HEK293 (cell line): ENCODE data around the gene C13orf46.

ENCODE experiments used
- CTCF ChIA-PET: fragments of 350-600 bp; formaldehyde crosslinking; extraction: SDS; loops from one replicate; lab custom pipeline; 2021; ENCODE audit warnings: antibody characterized with exemption; lab: Yijun Ruan, JAX
- POLR2A ChIA-PET: fragments of 300-600 bp; formaldehyde crosslinking; extraction: SDS; loops from one replicate; lab custom pipeline; 2020; ENCODE audit warnings: antibody characterized with exemption, inconsistent platforms; lab: Yijun Ruan, JAX
- H3K27ac ChIP-seq: fragments of 200-500 bp; sonication (Bioruptor generic); 2 replicates; pipeline ENCODE4 v1.5.1; 2014; ENCODE audit warnings: low read depth, low read length, control low read depth, inconsistent platforms; ENCODE audit errors: extremely low read depth
- H3K36me3 ChIP-seq, 2 experiments: fragments of 200-500 bp in 1 of 2; sonication (Bioruptor generic) in 1 of 2; 1 replicate in 1 of 2; 2 replicates in 1 of 2; pipeline ENCODE4 v1.5.1; 2014 to 2017; ENCODE audit warnings: inconsistent platforms in 2 of 2, low read length in 2 of 2; ENCODE audit not compliant: control insufficient read depth in 2 of 2, insufficient read depth in 1 of 2
- H3K4me1 ChIP-seq: fragments of 200-500 bp; sonication (Bioruptor generic); 2 replicates; pipeline ENCODE4 v1.5.1; 2014; ENCODE audit warnings: mild to moderate bottlenecking, low read length, inconsistent platforms; ENCODE audit not compliant: control insufficient read depth, insufficient read depth
- H3K4me3 ChIP-seq: 2 replicates; pipeline ENCODE4 v1.5.1; 2011; ENCODE audit warnings: low read depth, mild to moderate bottlenecking, control low read depth, low read length, moderate library complexity
- H3K9me3 ChIP-seq: fragments of 200-500 bp; sonication (Bioruptor generic); 2 replicates; pipeline ENCODE4 v1.5.1; 2014; ENCODE audit warnings: low read depth, low read length, inconsistent platforms; ENCODE audit not compliant: control insufficient read depth, insufficient read depth
- MZF1 ChIP-seq: fragments of 450-650 bp; formaldehyde crosslinking; IDR thresholded peaks from 2 replicates; pipeline ENCODE4 v1.5.1; 2017; ENCODE audit warnings: missing biosample characterization, missing genetic modification characterization, borderline replicate concordance
- SP3 ChIP-seq: fragments of 450-650 bp; formaldehyde crosslinking; IDR thresholded peaks from 2 replicates; pipeline ENCODE4 v1.5.1; 2016; ENCODE audit warnings: missing biosample characterization, missing genetic modification characterization
- ZNF146 ChIP-seq: fragments of 450-650 bp; formaldehyde crosslinking; IDR thresholded peaks from 2 replicates; pipeline ENCODE4 v1.5.1; 2016; ENCODE audit warnings: missing biosample characterization, missing genetic modification characterization
- ZNF274 ChIP-seq, 2 experiments: fragments of 200-500 bp in 1 of 2; fragments of 450-650 bp in 1 of 2; sonication (Bioruptor generic) in 1 of 2; formaldehyde crosslinking in 1 of 2; IDR thresholded peaks; 2 replicates each; pipeline versions ENCODE4 v1.5.1 to v1.6.1; 2014 to 2016; ENCODE audit warnings: borderline replicate concordance in 1 of 2, inconsistent platforms in 1 of 2, low read length in 1 of 2, missing biosample characterization in 1 of 2, missing genetic modification characterization in 1 of 2
- ZNF292 ChIP-seq: fragments of 450-650 bp; formaldehyde crosslinking; IDR thresholded peaks from 2 replicates; pipeline ENCODE4 v1.5.1; 2016; ENCODE audit warnings: low read depth, missing biosample characterization, missing genetic modification characterization, borderline replicate concordance
- ZNF394 ChIP-seq: fragments of 450-650 bp; formaldehyde crosslinking; IDR thresholded peaks from 2 replicates; pipeline ENCODE4 v1.5.1; 2016; ENCODE audit warnings: missing biosample characterization, missing genetic modification characterization, mild to moderate bottlenecking, moderate library complexity, borderline replicate concordance
- ZNF404 ChIP-seq: fragments of 450-650 bp; formaldehyde crosslinking; IDR thresholded peaks from 2 replicates; pipeline ENCODE4 v1.5.1; 2017; ENCODE audit warnings: missing biosample characterization, missing genetic modification characterization
- ZNF544 ChIP-seq: fragments of 450-650 bp; formaldehyde crosslinking; IDR thresholded peaks from 2 replicates; pipeline ENCODE4 v1.5.0; 2017; ENCODE audit warnings: missing biosample characterization, missing genetic modification characterization
- ZNF623 ChIP-seq: fragments of 450-650 bp; formaldehyde crosslinking; IDR thresholded peaks from 2 replicates; pipeline ENCODE4 v1.5.1; 2016; ENCODE audit warnings: missing biosample characterization, missing genetic modification characterization
- ZNF677 ChIP-seq: fragments of 450-650 bp; IDR thresholded peaks from 2 replicates; pipeline ENCODE4 v1.5.0; 2018; ENCODE audit warnings: missing biosample characterization, mild to moderate bottlenecking, missing genetic modification characterization, moderate library complexity
- TF ChIP-seq, protein P1 (sequence below): fragments of 450-650 bp; formaldehyde crosslinking; IDR thresholded peaks from 2 replicates; pipeline ENCODE4; 2016; ENCODE audit warnings: missing biosample characterization, missing genetic modification characterization
- TF ChIP-seq, protein P2 (sequence below): fragments of 450-650 bp; formaldehyde crosslinking; IDR thresholded peaks from 2 replicates; pipeline ENCODE4 v1.5.1; 2016; ENCODE audit warnings: missing biosample characterization, missing genetic modification characterization
- TF ChIP-seq, protein P3 (sequence below): fragments of 450-650 bp; formaldehyde crosslinking; IDR thresholded peaks from 2 replicates; pipeline ENCODE4 v1.5.1; 2016; ENCODE audit warnings: missing biosample characterization, missing genetic modification characterization
- TF ChIP-seq, protein P4 (sequence below): fragments of 450-650 bp; IDR thresholded peaks from 2 replicates; pipeline ENCODE4 v1.5.1; 2018; ENCODE audit warnings: missing biosample characterization, missing genetic modification characterization
- TF ChIP-seq, protein P5 (sequence below): fragments of 450-650 bp; formaldehyde crosslinking; IDR thresholded peaks from 2 replicates; pipeline ENCODE4 v1.5.1; 2017; ENCODE audit warnings: missing biosample characterization, missing genetic modification characterization
- TF ChIP-seq, protein P6 (sequence below): fragments of 450-650 bp; formaldehyde crosslinking; IDR thresholded peaks from 2 replicates; pipeline ENCODE4 v1.5.1; 2016; ENCODE audit warnings: missing biosample characterization, missing genetic modification characterization

The C13orf46 gene

DNA sequence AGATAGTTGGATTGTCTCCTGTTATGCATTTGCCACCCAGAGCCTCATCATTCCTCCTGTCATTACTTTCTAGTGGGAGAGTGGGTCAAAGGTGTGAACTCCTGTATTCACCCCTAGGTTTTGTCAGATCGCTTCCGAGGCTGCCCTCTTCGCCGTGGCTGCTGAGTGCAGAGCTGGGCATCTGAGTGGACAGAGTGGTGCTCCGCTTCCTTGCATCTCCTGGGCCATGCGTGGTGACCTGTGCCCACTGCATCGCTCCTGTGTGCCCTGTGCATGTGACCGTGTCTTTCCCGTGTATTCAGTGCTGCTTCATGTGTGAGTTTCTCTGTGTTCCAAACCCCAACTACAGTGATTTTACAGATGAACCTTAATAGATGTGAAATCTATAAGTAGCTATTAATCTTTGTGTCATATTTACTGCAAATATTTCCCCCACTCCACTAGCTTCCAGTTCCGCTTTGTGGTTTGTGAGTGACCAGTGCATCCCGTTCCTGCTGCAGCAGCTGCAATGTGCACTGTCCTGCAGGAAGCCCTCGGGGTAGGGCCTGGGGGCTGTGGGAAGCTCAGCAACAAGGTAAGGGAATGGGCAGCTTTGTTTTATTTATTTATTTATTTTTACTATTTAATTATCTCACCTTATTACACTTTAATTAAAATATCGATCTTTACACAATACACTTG lies 53.1 kb downstream of the C13orf46 start:
- H3K4me1 ChIP-seq: no peaks in the 10 kb centered on the region
- CTCF ChIA-PET: no interaction called here
- no peaks in the 10 kb centered on the region for H3K36me3 ChIP-seq
- no peaks in the 10 kb centered on the region for H3K9me3 ChIP-seq
- POLR2A ChIA-PET: no interaction called here
- H3K27ac ChIP-seq: no peak overlapping the region
- no peak overlapping the region for H3K4me3 ChIP-seq
- TF ChIP-seq, protein P1, sequence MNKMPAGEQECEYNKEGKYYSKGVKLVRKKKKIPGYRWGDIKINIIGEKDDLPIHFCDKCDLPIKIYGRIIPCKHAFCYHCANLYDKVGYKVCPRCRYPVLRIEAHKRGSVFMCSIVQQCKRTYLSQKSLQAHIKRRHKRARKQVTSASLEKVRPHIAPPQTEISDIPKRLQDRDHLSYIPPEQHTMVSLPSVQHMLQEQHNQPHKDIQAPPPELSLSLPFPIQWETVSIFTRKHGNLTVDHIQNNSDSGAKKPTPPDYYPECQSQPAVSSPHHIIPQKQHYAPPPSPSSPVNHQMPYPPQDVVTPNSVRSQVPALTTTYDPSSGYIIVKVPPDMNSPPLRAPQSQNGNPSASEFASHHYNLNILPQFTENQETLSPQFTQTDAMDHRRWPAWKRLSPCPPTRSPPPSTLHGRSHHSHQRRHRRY (tag by site-specific recombination): no peak
- TF ChIP-seq, protein P2, sequence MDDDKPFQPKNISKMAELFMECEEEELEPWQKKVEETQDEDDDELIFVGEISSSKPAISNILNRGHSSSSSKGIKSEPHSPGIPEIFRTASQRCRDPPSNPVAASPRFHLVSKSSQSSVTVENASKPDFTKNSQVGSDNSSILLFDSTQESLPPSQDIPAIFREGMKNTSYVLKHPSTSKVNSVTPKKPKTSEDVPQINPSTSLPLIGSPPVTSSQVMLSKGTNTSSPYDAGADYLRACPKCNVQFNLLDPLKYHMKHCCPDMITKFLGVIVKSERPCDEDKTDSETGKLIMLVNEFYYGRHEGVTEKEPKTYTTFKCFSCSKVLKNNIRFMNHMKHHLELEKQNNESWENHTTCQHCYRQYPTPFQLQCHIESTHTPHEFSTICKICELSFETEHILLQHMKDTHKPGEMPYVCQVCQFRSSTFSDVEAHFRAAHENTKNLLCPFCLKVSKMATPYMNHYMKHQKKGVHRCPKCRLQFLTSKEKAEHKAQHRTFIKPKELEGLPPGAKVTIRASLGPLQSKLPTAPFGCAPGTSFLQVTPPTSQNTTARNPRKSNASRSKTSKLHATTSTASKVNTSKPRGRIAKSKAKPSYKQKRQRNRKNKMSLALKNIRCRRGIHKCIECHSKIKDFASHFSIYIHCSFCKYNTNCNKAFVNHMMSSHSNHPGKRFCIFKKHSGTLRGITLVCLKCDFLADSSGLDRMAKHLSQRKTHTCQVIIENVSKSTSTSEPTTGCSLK: no peak
- TF ChIP-seq ZNF677 (tag by site-specific recombination): no peak
- TF ChIP-seq ZNF394 (tag by site-specific recombination): no peak
- TF ChIP-seq SP3 (tag by site-specific recombination): no peak
- TF ChIP-seq, protein P3, sequence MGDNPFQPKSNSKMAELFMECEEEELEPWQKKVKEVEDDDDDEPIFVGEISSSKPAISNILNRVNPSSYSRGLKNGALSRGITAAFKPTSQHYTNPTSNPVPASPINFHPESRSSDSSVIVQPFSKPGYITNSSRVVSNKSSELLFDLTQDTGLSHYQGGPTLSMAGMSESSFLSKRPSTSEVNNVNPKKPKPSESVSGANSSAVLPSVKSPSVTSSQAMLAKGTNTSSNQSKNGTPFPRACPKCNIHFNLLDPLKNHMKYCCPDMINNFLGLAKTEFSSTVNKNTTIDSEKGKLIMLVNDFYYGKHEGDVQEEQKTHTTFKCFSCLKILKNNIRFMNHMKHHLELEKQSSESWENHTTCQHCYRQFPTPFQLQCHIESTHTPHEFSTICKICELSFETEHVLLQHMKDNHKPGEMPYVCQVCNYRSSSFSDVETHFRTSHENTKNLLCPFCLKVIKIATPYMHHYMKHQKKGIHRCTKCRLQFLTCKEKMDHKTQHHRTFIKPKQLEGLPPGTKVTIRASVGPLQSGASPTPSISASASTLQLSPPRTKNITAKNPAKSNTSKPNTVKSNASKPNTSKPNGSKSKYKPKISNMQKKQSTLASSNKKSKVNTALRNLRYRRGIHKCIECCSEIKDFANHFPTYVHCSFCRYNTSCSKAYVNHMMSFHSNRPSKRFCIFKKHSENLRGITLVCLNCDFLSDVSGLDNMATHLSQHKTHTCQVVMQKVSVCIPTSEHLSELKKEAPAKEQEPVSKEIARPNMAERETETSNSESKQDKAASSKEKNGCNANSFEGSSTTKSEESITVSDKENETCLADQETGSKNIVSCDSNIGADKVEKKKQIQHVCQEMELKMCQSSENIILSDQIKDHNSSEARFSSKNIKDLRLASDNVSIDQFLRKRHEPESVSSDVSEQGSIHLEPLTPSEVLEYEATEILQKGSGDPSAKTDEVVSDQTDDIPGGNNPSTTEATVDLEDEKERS (tag by site-specific recombination): no peak
- no peak for TF ChIP-seq ZNF146 (tag by site-specific recombination)
- no peak for TF ChIP-seq ZNF623
- TF ChIP-seq, protein P4, sequence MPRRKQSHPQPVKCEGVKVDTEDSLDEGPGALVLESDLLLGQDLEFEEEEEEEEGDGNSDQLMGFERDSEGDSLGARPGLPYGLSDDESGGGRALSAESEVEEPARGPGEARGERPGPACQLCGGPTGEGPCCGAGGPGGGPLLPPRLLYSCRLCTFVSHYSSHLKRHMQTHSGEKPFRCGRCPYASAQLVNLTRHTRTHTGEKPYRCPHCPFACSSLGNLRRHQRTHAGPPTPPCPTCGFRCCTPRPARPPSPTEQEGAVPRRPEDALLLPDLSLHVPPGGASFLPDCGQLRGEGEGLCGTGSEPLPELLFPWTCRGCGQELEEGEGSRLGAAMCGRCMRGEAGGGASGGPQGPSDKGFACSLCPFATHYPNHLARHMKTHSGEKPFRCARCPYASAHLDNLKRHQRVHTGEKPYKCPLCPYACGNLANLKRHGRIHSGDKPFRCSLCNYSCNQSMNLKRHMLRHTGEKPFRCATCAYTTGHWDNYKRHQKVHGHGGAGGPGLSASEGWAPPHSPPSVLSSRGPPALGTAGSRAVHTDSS (tag by site-specific recombination): no peak
- TF ChIP-seq ZNF274 (IDR thresholded peaks at IDR 0.05; ENCODE audit: low read length): no peak
- no peak for TF ChIP-seq ZNF274 (tag by site-specific recombination; IDR thresholded peaks at IDR 0.05; ENCODE audit: borderline replicate concordance)

DNA sequence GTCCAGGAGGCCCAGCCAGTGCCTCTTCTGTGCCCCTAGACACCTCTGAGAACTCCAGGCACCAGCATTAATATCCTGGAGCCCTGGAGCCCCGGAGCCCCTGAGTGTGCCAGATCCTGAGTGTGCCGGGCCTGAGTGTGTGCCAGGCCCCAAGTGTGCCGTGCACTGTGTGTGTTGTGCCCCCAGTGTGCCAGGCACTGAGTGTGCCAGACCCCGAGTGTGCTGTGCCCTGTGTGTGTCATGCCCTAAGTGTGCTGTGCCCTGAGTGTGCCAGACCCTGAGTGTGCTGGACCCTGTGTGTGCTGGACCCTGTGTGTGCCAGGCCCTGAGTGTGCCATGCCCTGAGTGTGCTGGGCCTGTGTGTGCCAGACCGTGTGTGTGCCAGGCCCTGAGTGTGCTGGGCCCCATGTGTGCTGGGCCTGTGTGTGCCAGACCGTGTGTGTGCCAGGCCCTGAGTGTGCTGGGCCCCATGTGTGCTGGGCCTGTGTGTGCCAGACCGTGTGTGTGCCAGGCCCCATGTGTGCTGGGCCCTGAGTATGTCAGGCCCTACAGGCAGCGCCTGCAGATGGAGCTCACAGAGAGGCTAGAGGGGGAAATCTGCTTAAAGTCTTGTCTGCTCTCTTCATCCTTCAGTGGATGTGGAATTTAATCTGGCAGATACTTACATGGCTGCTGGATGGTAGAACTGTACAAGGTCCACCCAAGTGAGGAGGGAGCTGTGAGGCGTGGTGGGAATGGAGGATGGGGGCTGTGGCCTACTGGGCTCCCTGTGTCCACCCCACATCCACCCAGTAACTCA lies 53.9 kb downstream of the C13orf46 start:
- H3K36me3 ChIP-seq: no peaks in the 10 kb centered on the region
- H3K9me3 ChIP-seq: no peaks in the 10 kb centered on the region
- H3K4me3 ChIP-seq: no peak overlapping the region
- POLR2A ChIA-PET: no interaction called here
- H3K27ac ChIP-seq: no peak overlapping the region
- CTCF ChIA-PET: no interaction called here
- no peaks in the 10 kb centered on the region for H3K4me1 ChIP-seq
- TF ChIP-seq, protein P5, sequence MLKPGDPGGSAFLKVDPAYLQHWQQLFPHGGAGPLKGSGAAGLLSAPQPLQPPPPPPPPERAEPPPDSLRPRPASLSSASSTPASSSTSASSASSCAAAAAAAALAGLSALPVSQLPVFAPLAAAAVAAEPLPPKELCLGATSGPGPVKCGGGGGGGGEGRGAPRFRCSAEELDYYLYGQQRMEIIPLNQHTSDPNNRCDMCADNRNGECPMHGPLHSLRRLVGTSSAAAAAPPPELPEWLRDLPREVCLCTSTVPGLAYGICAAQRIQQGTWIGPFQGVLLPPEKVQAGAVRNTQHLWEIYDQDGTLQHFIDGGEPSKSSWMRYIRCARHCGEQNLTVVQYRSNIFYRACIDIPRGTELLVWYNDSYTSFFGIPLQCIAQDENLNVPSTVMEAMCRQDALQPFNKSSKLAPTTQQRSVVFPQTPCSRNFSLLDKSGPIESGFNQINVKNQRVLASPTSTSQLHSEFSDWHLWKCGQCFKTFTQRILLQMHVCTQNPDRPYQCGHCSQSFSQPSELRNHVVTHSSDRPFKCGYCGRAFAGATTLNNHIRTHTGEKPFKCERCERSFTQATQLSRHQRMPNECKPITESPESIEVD: no peak
- TF ChIP-seq ZNF292 (no peak), ZNF404 (tag by site-specific recombination) (no peak), ZNF544 (no peak), MZF1 (tag by site-specific recombination) (no peak)
- TF ChIP-seq, protein P6, sequence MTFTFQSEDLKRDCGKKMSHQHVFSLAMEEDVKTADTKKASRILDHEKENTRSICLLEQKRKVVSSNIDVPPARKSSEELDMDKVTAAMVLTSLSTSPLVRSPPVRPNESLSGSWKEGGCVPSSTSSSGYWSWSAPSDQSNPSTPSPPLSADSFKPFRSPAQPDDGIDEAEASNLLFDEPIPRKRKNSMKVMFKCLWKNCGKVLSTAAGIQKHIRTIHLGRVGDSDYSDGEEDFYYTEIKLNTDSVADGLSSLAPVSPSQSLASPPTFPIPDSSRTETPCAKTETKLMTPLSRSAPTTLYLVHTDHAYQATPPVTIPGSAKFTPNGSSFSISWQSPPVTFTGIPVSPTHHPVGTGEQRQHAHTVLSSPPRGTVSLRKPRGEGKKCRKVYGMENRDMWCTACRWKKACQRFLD (tag by site-specific recombination): no peak
